Muscle layer of colon (tissue), 2 donors: ENCODE measurements around the gene PRICKLE3.
A peak's percentile ranks its signal among the peaks of the same experiment; 100 is the strongest.

ENCODE experiments used
- H3K27ac ChIP-seq: one replicate; pipeline ENCODE4 v1.7.0; 2013; ENCODE audit warnings: low read depth, mild to moderate bottlenecking, low read length, moderate library complexity
- H3K27me3 ChIP-seq, 2 donors: one replicate each; pipeline ENCODE4 v1.7.0; 2013; ENCODE audit warnings: low read length in 2 of 2, mild to moderate bottlenecking in 2 of 2; ENCODE audit not compliant: insufficient read depth in 2 of 2, control insufficient read depth in 1 of 2
- H3K36me3 ChIP-seq: one replicate; pipeline ENCODE4 v1.7.0; 2013; ENCODE audit warnings: mild to moderate bottlenecking, low read length; ENCODE audit not compliant: insufficient read depth
- H3K4me1 ChIP-seq: one replicate; pipeline ENCODE4 v1.7.0; 2013; ENCODE audit warnings: mild to moderate bottlenecking, low read length; ENCODE audit not compliant: insufficient read depth
- H3K4me3 ChIP-seq, 2 donors: one replicate each; pipeline ENCODE4 v1.7.0; 2013; ENCODE audit warnings: low read length in 2 of 2, low read depth in 1 of 2, mild to moderate bottlenecking in 1 of 2, moderate library complexity in 1 of 2
- H3K9ac ChIP-seq: one replicate; pipeline ENCODE4 v1.7.0; 2013; ENCODE audit warnings: low read length
- H3K9me3 ChIP-seq: one replicate; pipeline ENCODE4 v1.7.0; 2013; ENCODE audit warnings: mild to moderate bottlenecking, low read length
- donor health status: abdominal sarcoma.
- donor health status: Adenocarcinoma of cecum.

PRICKLE3 gene

DNA sequence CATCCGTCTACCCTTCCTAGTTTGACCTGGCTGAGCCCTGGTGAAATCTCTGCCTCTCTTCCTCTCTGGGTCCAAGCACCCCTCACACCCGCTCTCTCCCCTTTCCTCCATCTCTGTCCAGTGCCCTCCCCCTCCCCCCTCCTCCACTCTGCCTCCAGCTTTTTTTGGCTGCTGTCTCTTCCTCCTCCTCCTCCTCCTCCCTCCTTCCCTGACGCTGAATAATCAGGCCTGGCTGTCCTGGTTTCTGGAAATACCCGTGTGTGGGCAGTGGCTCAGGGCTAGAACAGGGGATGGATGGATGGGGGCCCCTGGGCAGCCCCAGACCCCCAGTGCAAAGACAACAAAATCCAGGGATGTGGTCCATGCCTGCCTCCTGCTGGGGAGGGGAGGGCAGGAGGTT is 18.5 kb upstream of the PRICKLE3 start:
- peaks cover 2 to 6% of the 10 kb centered on the region in 2 donors for H3K27me3 ChIP-seq
- H3K4me1 ChIP-seq, result no peaks in the 10 kb centered on the region
- no peak overlapping the region for H3K4me3 ChIP-seq
- no peak overlapping the region for H3K9ac ChIP-seq
- no peak overlapping the region for H3K27ac ChIP-seq
- H3K9me3 ChIP-seq, result no peaks in the 10 kb centered on the region
- H3K36me3 ChIP-seq, result no peaks in the 10 kb centered on the region

DNA sequence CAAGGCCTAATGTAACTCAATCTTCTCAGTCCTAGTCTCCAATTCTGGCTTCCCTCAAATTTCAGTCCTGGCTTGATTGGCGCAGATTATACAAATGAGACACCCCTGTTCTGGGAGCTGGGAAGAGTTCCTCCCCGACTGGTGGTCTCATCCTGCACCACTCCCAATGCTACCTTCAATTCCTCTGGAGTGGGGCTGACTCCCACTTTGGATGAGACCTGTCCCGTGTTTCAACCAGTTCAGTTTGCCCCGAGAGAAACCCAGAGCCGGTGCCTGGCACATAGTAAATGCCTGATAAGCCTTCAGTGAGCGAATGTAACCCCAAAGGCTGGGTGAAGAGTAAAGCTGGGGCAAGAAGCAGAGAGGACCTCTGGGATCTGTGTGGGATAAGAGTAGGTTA is 17.8 kb upstream of the PRICKLE3 start:
- no peak overlapping the region for H3K27ac ChIP-seq
- H3K4me3 ChIP-seq, result no peak overlapping the region
- H3K4me1 ChIP-seq, result no peaks in the 10 kb centered on the region

GRCh38 chrX:49203536-49203935 is 17.4 kb upstream of the PRICKLE3 start:
- no peak overlapping the region for H3K4me3 ChIP-seq
- H3K9me3 ChIP-seq, result no peaks in the 10 kb centered on the region
- H3K27ac ChIP-seq, result no peak overlapping the region
- no peaks in the 10 kb centered on the region for H3K4me1 ChIP-seq
- no peak overlapping the region for H3K9ac ChIP-seq
- H3K36me3 ChIP-seq, result no peaks in the 10 kb centered on the region
- H3K27me3 ChIP-seq, result peaks cover 0 to 13% of the 10 kb centered on the region in 2 donors

More for the DNA sequence above, 17.8 kb upstream of the PRICKLE3 start:
- Histone ChIP-seq H3K36me3 (no peaks in the 10 kb centered on the region), H3K9ac (no peak overlapping the region), H3K27me3 (peaks cover 0 to 13% of the 10 kb centered on the region in 2 donors), H3K9me3 (no peaks in the 10 kb centered on the region)

GRCh38 chrX:49202022-49202421 is 15.8 kb upstream of the PRICKLE3 start:
- Histone ChIP-seq H3K4me1 (no peaks in the 10 kb centered on the region), H3K9ac (no peak overlapping the region), H3K4me3 (no peak overlapping the region), H3K27me3 (peaks cover 0 to 13% of the 10 kb centered on the region in 2 donors), H3K27ac (no peak overlapping the region), H3K9me3 (no peaks in the 10 kb centered on the region), H3K36me3 (no peaks in the 10 kb centered on the region)

DNA sequence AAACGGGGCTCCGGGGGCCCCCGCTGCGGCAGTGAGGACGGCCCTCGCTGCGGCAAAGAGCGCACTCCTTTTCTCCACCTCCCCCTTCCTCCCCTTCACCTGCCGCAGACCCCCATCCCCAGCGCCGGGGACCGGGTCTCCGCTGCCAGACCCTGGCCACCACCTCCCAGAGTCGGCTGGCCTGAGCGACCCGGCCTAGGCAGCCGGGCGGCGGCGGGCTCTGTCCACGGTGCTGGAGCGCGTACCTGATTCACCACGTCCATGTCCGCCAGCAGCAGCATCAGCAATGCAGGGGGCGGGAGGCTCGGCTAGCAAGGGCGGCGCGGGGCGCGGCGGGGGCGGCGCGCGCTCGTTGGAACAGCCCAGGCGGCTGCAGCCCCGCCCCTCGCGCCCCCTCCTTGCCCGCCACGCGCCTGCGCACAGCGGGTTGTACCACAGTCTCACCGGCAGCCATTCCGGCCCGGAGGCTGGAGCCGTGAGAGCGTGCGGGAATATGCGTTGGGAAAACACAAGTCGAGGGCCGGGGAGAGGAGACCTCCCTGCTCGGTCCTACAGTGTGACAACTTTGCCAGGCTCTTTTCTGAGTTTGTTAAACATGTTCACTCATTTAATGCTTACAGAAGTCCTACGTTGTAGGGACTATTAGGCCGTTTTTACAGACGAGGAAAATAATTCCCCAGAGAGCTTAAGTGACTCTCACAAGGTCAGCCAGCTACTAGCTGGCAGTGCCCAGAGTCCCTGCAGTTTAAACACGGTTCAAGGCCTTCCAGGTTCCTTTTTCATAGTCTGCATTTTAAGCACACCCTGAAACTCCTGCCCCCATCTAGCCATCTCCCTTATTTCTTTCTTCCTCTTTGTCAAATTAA is 14.0 kb upstream of the PRICKLE3 start, which contains the start of gene SYP:
Gene SYP, minus strand, starts transcription at position 288 of the 866 bp plus-strand sequence. Its CDS starts 7 bp downstream, at position 281.
- no peak within 1 kb of the TSS for H3K9ac ChIP-seq
- no peak within 1 kb of the TSS for H3K27ac ChIP-seq
- no peaks in the 10 kb centered on the region for H3K36me3 ChIP-seq
- no peaks in the 10 kb centered on the region for H3K4me1 ChIP-seq
- peaks cover 0 to 13% of the 10 kb centered on the region in 2 donors for H3K27me3 ChIP-seq
- H3K4me3 ChIP-seq, result peak within 1 kb of the TSS in 1 of 2 donors; percentile 43
- H3K9me3 ChIP-seq, result no peaks in the 10 kb centered on the region

DNA sequence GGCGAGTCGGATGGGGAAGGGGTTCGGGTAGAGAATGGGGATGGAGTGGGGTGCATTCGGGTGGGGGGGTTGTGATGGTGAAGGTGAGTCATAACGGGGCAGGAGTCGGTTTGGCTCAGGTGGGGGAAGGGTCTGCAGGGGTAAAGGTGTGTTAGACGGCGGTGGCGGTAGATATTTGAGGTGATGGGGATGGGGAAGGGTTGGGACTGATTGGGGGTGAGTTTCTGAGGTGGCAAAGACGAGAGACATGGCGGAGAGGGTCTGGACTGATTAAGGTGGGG is 13.1 kb upstream of the PRICKLE3 start:
- H3K36me3 ChIP-seq, result no peaks in the 10 kb centered on the region
- no peak overlapping the region for H3K27ac ChIP-seq
- H3K9me3 ChIP-seq, result no peaks in the 10 kb centered on the region
- H3K4me1 ChIP-seq, result no peaks in the 10 kb centered on the region
- H3K4me3 ChIP-seq, result no peak overlapping the region
- H3K27me3 ChIP-seq, result peaks cover 0 to 13% of the 10 kb centered on the region in 2 donors
- H3K9ac ChIP-seq, result no peak overlapping the region

DNA sequence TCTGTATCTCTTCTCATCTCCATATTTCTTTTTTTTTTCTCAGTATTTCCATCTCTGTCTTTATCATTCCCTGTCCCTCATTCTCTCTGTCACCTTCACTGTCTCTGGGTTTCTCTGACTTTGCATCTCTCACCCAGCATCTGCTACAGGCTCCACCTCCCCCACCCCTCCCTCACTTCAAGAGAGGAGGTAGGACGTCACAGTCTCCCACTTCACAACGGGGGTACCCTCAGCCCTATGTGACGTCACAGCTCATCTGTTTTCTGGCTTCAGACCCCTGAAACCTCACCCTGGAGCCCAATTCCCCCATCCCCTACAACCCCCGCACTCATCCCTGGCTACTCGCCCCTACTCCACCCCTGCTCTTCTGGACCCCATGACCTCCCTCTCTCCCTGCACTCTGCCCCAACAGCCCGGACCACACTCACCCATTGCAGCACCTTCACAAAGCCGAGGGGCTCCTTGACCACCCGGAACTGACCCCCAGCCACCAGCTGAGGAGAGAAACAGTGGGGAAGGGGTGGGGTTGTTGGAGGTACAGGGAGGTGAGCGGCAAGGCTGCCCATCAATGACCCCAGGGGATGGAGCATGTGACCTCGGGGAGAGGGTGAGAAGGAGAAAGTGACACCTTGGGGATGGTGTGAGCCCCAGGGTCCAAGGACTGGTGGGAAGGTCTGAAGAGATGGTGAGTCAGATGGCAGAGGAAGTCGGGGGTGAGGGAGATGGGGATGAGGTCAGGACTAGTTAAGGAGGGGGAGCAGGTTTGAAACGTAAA is 12.6 kb upstream of the PRICKLE3 start:
- Histone ChIP-seq H3K4me3 (no peak overlapping the region), H3K27ac (no peak overlapping the region), H3K36me3 (no peaks in the 10 kb centered on the region), H3K9ac (no peak overlapping the region), H3K4me1 (no peaks in the 10 kb centered on the region), H3K9me3 (no peaks in the 10 kb centered on the region), H3K27me3 (peaks cover 0 to 13% of the 10 kb centered on the region in 2 donors)

DNA sequence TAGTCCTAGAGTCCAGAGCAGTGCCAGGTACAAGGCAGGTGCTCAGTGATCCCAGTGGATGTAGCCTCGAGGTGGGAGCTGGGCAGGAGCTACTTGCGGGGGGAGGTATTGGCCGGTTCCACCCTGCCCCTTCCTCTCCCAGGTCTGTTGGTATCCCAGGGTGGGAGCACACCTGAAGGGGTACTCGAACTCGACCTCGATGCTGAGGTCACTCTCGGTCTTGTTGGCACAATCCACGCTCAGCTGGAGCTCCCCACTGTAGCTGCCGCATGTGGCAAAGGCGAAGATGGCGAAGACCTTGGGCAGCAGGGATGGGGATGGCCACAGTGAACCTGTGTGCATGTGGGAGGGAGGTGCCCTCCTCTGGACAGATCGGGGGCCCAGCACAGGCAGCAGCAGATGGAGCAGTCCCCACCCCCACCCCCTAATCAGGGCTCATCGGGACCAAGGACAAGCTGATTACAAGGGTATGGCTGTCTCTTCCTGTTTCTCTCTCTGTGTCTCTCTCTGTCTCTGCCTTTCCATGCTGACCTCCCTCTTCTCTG is 11.4 kb upstream of the PRICKLE3 start:
- Histone ChIP-seq H3K36me3 (no peaks in the 10 kb centered on the region), H3K27me3 (peaks cover 0 to 13% of the 10 kb centered on the region in 2 donors), H3K9ac (no peak overlapping the region), H3K4me1 (no peaks in the 10 kb centered on the region), H3K4me3 (no peak overlapping the region), H3K9me3 (no peaks in the 10 kb centered on the region), H3K27ac (no peak overlapping the region)

- Histone ChIP-seq H3K9me3 (no peaks in the 10 kb centered on the region), H3K9ac (no peak overlapping the region), H3K27me3 (no peaks in the 10 kb centered on the region), H3K4me1 (no peaks in the 10 kb centered on the region), H3K4me3 (no peak overlapping the region), H3K36me3 (no peaks in the 10 kb centered on the region), H3K27ac (no peak overlapping the region)
Measured at GRCh38 chrX:49193542-49193964, 7.4 kb upstream of the PRICKLE3 start.

GRCh38 chrX:49192722-49193328 is 6.7 kb upstream of the PRICKLE3 start:
- no peaks in the 10 kb centered on the region for H3K36me3 ChIP-seq
- no peaks in the 10 kb centered on the region for H3K9me3 ChIP-seq
- H3K27me3 ChIP-seq, result no peaks in the 10 kb centered on the region
- H3K4me1 ChIP-seq, result no peaks in the 10 kb centered on the region
- no peak overlapping the region for H3K27ac ChIP-seq
- no peak overlapping the region for H3K4me3 ChIP-seq
- H3K9ac ChIP-seq, result no peak overlapping the region

GRCh38 chrX:49191574-49192011 is 5.4 kb upstream of the PRICKLE3 start:
- Histone ChIP-seq H3K4me3 (peak overlapping the region; percentile 54 to 56), H3K36me3 (no peaks in the 10 kb centered on the region), H3K4me1 (no peaks in the 10 kb centered on the region), H3K27me3 (peaks cover 0 to 6% of the 10 kb centered on the region in 2 donors), H3K9me3 (no peaks in the 10 kb centered on the region), H3K9ac (no peak overlapping the region), H3K27ac (peak overlapping the region; percentile 66)
